K562 treated with DMSO at 1 percent for 48 hours (cell line): ENCODE data around the gene OSBP. TPM values are rescaled to one million over a fixed set of nuclear protein-coding genes. Genes with fewer than 3 reads are reported as not detected.

Experiments
- total RNA-seq: library from RNA; unstranded; fragments of 300-600 nt; gene quantifications from 2 replicates; pipeline ENCODE4 v1.2.3, GENCODE V29; 2022; ENCODE audit warnings: low replicate concordance; ENCODE audit errors: extremely low read depth

Gene OSBP, protein sequence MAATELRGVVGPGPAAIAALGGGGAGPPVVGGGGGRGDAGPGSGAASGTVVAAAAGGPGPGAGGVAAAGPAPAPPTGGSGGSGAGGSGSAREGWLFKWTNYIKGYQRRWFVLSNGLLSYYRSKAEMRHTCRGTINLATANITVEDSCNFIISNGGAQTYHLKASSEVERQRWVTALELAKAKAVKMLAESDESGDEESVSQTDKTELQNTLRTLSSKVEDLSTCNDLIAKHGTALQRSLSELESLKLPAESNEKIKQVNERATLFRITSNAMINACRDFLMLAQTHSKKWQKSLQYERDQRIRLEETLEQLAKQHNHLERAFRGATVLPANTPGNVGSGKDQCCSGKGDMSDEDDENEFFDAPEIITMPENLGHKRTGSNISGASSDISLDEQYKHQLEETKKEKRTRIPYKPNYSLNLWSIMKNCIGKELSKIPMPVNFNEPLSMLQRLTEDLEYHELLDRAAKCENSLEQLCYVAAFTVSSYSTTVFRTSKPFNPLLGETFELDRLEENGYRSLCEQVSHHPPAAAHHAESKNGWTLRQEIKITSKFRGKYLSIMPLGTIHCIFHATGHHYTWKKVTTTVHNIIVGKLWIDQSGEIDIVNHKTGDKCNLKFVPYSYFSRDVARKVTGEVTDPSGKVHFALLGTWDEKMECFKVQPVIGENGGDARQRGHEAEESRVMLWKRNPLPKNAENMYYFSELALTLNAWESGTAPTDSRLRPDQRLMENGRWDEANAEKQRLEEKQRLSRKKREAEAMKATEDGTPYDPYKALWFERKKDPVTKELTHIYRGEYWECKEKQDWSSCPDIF
- not detected in 2 replicates for total RNA-seq

DNA sequence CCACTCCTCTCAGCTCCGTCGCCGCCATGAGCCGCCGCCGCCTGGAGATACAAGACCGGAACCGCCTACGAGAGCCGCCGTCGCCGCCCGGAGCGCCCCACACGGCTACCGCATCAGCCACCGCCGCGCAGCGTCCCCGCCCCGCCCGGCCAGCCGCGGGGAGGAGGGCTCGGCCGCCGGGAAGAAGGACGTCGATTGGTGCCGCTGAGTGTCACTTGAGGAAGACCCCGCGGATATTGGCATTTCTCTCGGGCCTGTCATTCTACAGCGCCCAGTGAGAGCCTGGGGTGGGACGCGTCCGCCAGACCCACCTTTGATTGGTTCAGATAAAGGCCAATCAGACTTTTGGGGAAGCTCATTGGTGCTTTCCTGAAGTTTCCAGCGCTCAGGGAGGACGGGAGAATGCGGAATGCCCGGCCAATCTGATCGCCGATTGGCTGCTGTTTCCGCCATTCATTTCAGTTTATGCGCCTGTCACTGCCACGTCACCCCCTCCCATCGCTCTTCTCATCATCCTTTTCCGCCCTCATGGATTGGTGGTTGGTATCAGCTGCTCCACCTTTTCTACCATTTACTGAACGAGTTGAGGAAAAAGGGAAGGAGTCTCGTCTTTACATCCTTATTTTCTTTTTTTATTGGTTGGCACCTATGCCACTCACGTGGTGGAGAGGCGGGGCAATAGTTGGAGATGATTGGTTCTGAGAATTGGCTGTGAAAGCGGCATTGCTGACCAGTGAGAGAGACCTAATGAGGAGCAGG, at the start of gene OSBP:
OSBP (minus strand) TSS at position 138 of the 759 bp plus-strand sequence; CDS start at position 28, 110 bp downstream.

Other genes starting within 250 kb of the OSBP start
- not detected in 2 replicates for gene OR5A2, start 189.4 kb downstream of the OSBP start, total RNA-seq
- not detected in 2 replicates for gene OR5A1, start 179.3 kb downstream of the OSBP start, total RNA-seq
- not detected in 2 replicates for gene OR4D6, start 158.8 kb downstream of the OSBP start, total RNA-seq
- not detected in 2 replicates for gene OR4D10, start 142.5 kb downstream of the OSBP start, total RNA-seq
- not detected in 2 replicates for gene OR4D11, start 112.2 kb downstream of the OSBP start, total RNA-seq
- gene OR4D9, start 104.2 kb downstream of the OSBP start, total RNA-seq: not detected in 2 replicates
- gene PATL1, start 53.3 kb upstream of the OSBP start, total RNA-seq: not detected in 2 replicates
- gene OR10V1, start 98.1 kb upstream of the OSBP start, total RNA-seq: not detected in 2 replicates
- not detected in 2 replicates for gene STX3, start 139.6 kb upstream of the OSBP start, total RNA-seq
- not detected in 2 replicates for gene MRPL16, start 195.0 kb upstream of the OSBP start, total RNA-seq
- not detected in 2 replicates for gene CBLIF, start 229.7 kb upstream of the OSBP start, total RNA-seq